Tibial artery (tissue), 4 donors: Measurements from ENCODE around the gene IRF2.
A peak's percentile ranks its signal among the peaks of the same experiment; 100 is the strongest.

Experiments
- DNase-seq, 2 donors: peaks; one replicate each; pipeline ENCODE4 v3.0.0-alpha.2; 2019
- H3K27ac ChIP-seq, 2 donors: fragments of 200-600 bp; sonication (generic) in 1 of 2; 1 replicate in 1 of 2; 2 replicates in 1 of 2; pipeline ENCODE4 v1.5.1; 2018 to 2019; ENCODE audit warnings: mild to moderate bottlenecking in 1 of 2
- H3K27me3 ChIP-seq, 2 donors: fragments of 200-600 bp; sonication (generic) in 1 of 2; one replicate each; pipeline versions ENCODE4 v1.5.1 to v1.6.0; 2016 to 2019
- H3K36me3 ChIP-seq, 3 donors: fragments of 200-600 bp; sonication (generic) in 2 of 3; one replicate each; pipeline ENCODE4 v1.5.1; 2016 to 2019; ENCODE audit warnings: mild to moderate bottlenecking in 2 of 3
- H3K4me1 ChIP-seq, 4 donors: fragments of 200-600 bp; sonication (generic) in 2 of 4; 1 replicate in 3 of 4; 2 replicates in 1 of 4; pipeline ENCODE4 v1.5.1; 2016 to 2019
- H3K4me3 ChIP-seq, 2 donors: fragments of 200-600 bp; sonication (generic) in 1 of 2; 1 replicate in 1 of 2; 2 replicates in 1 of 2; pipeline ENCODE4 v1.5.1; 2018 to 2019; ENCODE audit warnings: mild to moderate bottlenecking in 2 of 2
- H3K9me3 ChIP-seq, 3 donors: fragments of 200-600 bp; sonication (generic) in 1 of 3; one replicate each; pipeline ENCODE4 v1.5.1; 2016 to 2019
- CTCF ChIP-seq, 2 experiments: fragments of 200-600 bp in 1 of 2; fragments of 450-650 bp in 1 of 2; IDR thresholded peaks; one replicate each; pipeline ENCODE4 v1.5.1; 2017 to 2019; ENCODE audit warnings: antibody characterized with exemption in 2 of 2, mild to moderate bottlenecking in 1 of 2, moderate library complexity in 1 of 2
- intact Hi-C: fragments of 100-400 bp; cut with DNase I; formaldehyde crosslinking; loops from one replicate; pipeline ENCODE4 v1.15.0; 2023; ENCODE audit warnings: low total_unique reads

The IRF2 gene

GRCh38 chr4:184363258-184363657 lies 111.1 kb downstream of the IRF2 start:
- Histone ChIP-seq H3K9me3 (no peaks in the 10 kb centered on the region), H3K27me3 (no peaks in the 10 kb centered on the region), H3K4me1 (peaks cover 0 to 39% (median 16%) of the 10 kb centered on the region in 4 donors), H3K27ac (peak overlapping the region; percentile 55 to 64), H3K36me3 (no peaks in the 10 kb centered on the region), H3K4me3 (no peak overlapping the region)
- TF ChIP-seq CTCF (IDR thresholded peaks at IDR 0.05) = no peak
- intact Hi-C loops = no loop called here
- DNase-seq = no peak

- H3K9me3 ChIP-seq = peaks cover 0 to 3% (median 0%) of the 10 kb centered on the region in 3 donors
- peak overlapping the region; percentile 55 to 64 for H3K27ac ChIP-seq
- peaks cover 0 to 43% (median 16%) of the 10 kb centered on the region in 4 donors for H3K4me1 ChIP-seq
- H3K27me3 ChIP-seq = no peaks in the 10 kb centered on the region
- no peak overlapping the region for H3K4me3 ChIP-seq
- no peaks in the 10 kb centered on the region for H3K36me3 ChIP-seq
- TF ChIP-seq CTCF (IDR thresholded peaks at IDR 0.05) = no peak
- intact Hi-C loops = no loop called here
- DNase-seq = no peak
Measured at GRCh38 chr4:184362396-184362795, 112.0 kb downstream of the IRF2 start.

GRCh38 chr4:184361443-184361842 lies 112.9 kb downstream of the IRF2 start:
- Histone ChIP-seq H3K4me1 (peaks cover 0 to 43% (median 16%) of the 10 kb centered on the region in 4 donors), H3K36me3 (no peaks in the 10 kb centered on the region), H3K27ac (peak overlapping the region; percentile 55 to 64), H3K27me3 (no peaks in the 10 kb centered on the region), H3K9me3 (peaks cover 0 to 3% (median 0%) of the 10 kb centered on the region in 3 donors), H3K4me3 (no peak overlapping the region)
- intact Hi-C loops = no loop called here
- no peak for TF ChIP-seq CTCF (IDR thresholded peaks at IDR 0.05)
- DNase-seq = no peak

- H3K36me3 ChIP-seq = no peaks in the 10 kb centered on the region
- no peak for TF ChIP-seq CTCF (IDR thresholded peaks at IDR 0.05)
- peaks cover 0 to 3% (median 0%) of the 10 kb centered on the region in 3 donors for H3K9me3 ChIP-seq
- intact Hi-C loops = no loop called here
- no peaks in the 10 kb centered on the region for H3K27me3 ChIP-seq
- peaks cover 0 to 51% (median 19%) of the 10 kb centered on the region in 4 donors for H3K4me1 ChIP-seq
- no peak overlapping the region for H3K4me3 ChIP-seq
- no peak for DNase-seq
- H3K27ac ChIP-seq = peak overlapping the region; percentile 35 to 64
Measured at GRCh38 chr4:184359888-184360287, 114.5 kb downstream of the IRF2 start.

GRCh38 chr4:184358521-184359232 lies 115.7 kb downstream of the IRF2 start:
- Histone ChIP-seq H3K27me3 (no peaks in the 10 kb centered on the region), H3K4me1 (peaks cover 0 to 56% (median 19%) of the 10 kb centered on the region in 4 donors), H3K4me3 (no peak overlapping the region), H3K27ac (peak overlapping the region in 1 of 2 donors; percentile 43), H3K9me3 (peaks cover 0 to 3% (median 0%) of the 10 kb centered on the region in 3 donors), H3K36me3 (no peaks in the 10 kb centered on the region)
- no peak for TF ChIP-seq CTCF (IDR thresholded peaks at IDR 0.05)
- intact Hi-C loops = no loop called here
- no peak for DNase-seq
